NCI-H2029 (cell line): Measurements from ENCODE around the gene FFAR3.
"Not testable (repeated sequence)": the region's sequence is repeated elsewhere in the genome, so short reads cannot be mapped to it uniquely, and the experiment has no call there.

Experiments
- DNase-seq: peaks from one replicate; lab custom pipeline; 2025; lab: John Stamatoyannopoulos, UW

Gene FFAR3

DNA sequence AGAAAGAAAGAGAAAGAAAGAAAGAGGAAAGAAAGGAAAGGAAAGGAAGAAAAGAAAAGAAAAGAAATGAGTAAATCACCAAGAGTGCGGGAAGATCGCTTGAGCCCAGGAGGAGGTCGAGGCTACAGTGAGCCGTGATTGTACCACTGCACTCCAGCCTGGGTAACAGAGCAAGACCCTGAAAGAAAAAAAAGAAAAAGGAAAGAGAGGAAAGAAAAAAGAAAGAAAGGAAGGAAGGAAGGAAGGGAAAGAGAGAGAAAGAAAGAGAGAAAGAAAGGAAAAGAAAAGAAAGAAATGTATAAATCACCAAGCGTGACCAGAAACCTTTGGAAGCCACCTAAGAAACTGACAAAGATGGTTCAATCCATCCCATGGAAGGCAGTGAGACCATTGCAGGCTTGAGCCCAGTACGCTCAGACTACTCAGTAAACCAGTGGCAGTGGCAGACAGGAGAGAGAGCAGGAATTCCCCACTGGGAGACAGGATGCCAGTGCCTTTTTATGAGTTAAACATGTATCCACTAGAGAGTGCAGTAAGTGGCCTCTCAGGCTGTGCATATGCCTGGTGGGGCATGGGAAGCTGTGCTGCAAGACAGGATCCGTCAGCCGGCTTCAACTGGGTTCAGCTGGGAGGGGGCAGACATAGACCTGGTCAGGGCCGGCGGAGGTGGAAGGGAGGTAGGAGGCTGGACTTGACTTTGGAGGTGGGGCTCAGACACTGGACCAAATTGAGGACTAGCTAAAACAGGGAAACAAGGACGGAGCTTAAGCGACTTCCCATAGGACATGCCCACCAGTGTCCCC, 17.4 kb downstream of the FFAR3 start:
- DNase-seq = no peak

DNA sequence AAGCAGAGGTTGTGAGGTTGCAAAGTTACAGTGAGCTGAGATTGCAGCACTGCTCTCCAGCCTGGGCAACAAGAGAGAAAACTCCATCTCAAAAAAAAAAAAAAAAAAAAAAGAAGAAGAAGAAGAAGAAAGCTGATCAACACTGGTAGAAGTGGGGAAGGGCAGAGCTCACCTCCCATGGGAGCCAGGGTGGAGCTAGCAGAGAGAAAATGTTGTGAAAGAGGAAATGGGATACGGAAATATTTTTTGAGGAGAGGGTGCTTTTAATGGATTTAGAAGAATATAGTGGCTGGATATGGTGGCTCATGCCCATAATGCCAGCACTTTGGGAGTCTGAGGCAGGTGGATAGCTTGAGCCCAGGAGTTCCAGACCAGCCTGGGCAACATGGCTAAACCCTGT, 19.4 kb downstream of the FFAR3 start:
- DNase-seq = no peak

DNA sequence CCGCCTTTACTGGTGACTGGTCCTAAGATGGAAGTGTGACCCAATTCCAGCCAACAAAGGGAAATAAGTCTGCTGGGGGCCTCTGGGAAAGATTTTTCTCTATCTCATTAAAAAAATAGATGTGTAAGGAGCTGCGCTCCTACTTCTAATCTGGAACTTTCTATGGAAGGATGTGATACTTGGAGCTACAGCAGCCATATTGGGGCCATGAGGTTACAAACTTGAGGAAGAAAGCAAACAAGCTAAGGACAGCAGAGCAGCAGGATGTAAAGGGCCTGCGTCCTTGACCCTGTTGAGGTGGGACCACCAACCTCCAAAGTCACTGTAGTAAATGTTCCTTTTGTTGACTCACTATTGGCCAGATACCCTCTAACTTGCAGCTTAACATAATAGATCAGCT, 20.1 kb downstream of the FFAR3 start:
- no peak for DNase-seq

DNA sequence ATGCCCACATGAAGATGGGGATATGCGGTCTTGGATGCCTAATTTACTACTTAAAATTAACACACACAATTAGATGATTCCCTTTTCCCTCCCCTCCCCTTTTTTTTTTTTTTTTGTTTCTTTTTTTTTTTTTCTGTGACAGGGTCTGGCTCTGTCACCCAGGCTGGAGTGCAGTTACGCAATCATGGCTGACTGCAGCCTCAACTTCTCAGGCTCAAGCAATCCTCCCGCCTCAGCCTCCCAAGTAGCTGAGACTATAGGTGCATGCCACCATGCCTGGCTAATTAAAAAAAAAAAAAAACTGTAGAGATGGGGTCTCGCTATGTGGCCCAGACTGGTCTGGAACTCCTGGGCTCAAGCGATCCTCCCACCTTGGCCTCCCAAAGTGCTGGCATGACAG, 21.3 kb downstream of the FFAR3 start:
- not testable (repeated sequence) for DNase-seq

DNA sequence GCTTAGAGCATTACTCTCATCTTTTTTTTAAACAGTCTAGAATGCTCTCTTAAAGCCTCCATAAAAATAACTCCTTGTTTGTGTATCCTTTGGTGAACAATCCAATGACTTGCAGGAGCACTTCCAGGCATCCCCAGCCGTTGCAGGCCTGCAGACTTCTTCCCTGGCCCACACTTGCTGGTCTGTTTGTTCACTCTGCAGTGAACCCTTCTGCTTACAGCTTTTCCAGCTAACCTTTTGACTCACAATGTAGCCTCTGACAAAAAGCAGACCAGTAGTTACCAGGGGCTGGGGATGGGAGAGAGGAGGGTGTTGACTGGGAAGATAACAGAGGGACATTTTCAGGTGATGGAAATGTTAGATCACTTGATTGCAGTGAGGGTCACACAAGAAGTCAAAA, 21.7 kb downstream of the FFAR3 start:
- no peak for DNase-seq

DNA sequence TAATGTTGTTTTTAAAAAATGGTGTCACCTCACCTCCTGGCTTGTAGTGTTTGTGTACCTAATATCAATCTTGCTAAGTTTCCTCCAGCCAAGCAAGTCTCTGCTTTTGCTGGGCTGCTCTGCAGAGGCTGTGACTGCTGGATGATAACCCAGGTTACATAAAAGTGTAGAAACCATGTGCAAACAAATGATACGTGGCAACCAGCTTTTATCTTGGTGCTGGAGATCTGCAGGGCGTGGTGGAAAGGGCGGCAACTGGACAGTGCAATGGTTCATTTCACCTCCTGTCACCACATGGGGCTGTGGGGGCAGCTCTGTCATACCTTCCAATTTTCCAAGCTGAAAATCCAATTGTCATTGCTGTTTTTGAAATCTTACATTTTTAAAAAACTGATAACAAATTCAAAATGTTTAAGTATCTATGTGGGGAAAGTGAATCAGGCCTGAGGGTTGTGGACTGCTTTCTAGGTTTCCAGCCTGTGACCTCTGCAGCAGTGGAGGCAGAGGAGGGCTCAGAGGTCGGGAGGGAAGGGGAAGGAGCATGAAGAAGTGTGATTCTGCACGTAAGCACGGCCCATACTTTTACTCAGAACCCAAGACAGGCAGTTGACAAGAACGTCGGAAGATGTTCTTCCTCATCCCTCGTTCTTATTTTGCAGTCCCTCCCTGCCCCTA, 22.3 kb downstream of the FFAR3 start:
- DNase-seq = no peak

DNA sequence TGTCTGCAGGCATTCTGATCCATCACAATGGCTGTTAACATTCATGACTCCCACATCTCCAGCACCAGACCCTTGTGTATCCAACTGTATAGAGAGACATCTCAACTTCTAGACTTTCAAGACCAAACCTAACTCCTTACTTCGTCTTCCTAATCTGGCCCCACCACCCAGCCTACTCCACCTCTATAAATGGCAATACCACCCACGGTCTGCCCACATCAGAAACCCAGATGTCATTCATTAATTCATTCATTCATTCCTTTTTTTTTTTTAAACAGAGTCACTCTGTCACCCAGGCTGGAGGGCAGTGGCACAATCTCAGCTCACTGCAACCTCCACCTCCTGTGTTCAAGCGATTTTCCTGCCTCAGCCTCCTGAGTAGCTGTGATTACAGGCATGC, 23.1 kb downstream of the FFAR3 start:
- DNase-seq = no peak

DNA sequence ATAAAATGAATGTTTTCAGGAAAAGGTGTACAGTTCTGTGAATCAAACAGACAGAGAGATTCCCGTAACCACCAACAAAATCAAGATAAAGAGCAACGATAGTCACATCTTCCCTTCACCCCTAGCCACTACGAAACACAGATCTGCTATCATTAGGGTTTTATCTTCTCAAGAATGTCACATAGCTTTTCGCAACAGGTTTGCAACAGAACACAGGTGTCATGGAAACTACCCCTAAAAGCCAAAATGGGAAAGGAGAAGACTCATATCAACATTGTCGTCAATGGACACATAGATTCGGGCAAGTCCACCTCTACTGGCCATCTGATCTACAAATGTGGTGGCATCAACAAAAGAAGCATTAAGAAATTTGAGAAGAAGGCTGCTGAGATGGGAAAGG, 23.7 kb downstream of the FFAR3 start:
- no peak for DNase-seq

DNA sequence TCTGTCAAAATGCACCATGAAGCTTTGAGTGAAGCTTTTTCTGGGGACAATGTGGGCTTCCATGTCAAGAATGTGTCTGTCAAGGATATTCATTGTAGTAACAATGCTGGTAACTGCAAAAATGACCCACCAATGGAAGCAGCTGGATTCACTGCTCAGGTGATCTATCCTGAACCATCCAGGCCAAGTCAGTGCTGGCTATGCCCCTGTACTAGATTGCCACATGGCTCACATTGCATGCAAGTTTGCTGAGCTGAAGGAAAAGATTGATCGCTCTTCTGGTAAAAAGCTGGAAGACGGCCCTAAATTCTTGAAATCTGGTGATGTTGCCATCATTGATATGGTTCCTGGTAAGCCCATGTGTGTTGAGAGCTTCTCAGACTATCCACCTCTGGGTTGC, 25.3 kb downstream of the FFAR3 start:
- no peak for DNase-seq

DNA sequence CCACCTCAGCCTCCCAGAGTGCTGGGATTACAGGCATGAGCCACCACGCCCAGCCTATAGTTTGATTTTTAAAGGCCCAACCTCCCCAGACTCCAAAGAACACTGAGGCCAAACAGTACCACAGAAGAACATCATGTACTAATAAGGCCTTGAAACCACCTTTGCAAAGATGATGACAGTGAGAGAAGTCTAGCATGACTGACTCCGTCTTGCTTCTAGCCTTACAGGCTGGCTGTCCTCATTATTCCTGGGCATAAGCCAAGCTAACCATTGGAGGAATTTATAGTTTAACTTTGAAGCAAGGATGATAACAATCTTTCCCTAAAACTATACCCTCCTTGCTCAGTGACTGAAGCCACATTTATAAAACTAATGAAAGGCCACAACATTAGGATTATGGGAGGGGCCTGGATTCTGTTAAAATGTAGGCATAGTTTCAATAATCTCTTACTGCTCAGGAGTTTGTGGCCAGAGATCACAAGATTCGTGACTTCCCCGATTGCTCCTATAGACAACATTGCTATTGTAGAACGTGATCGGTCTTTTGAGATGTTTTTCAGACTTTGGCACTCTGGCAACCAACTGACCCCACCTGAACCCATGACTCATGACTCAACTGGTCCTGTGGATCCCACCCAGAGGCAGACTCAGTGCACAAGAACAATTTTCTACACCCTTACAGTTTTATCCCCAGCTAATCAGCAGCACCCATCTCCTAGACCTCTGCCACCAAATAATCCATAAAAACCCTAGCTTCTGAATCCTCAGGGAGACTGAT, 30.2 kb downstream of the FFAR3 start:
- DNase-seq = no peak

DNA sequence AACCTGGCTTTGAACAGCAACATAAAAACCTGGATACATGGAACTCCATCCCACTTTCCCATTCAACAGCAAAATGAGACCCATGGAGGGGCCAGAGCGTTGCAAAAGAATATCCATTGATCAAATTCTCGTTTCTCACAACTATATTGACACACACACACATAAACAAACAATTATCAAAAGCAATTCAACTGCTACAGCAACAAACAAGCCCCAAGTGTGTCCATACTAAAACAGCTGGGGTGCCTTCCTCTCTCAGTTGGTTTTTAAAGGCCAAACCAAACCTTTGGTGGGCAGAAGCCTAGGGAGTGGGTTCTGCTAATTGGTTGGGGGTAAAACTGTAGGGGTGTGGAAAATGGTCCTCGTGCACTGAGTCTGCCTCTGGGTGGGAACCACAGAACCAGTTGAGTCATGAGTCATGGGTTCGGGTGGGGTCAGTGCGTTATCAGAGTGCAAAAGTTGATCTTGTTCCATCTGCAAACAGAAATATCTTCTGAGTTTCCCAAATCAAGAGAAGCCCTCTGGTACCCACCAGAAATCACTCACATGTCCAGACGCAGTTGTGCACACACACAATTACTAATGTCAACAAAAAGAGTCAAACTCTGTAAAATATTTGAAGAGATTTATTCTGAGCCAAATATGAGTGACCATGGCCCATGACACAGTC, 31.1 kb downstream of the FFAR3 start:
- DNase-seq = no peak

DNA sequence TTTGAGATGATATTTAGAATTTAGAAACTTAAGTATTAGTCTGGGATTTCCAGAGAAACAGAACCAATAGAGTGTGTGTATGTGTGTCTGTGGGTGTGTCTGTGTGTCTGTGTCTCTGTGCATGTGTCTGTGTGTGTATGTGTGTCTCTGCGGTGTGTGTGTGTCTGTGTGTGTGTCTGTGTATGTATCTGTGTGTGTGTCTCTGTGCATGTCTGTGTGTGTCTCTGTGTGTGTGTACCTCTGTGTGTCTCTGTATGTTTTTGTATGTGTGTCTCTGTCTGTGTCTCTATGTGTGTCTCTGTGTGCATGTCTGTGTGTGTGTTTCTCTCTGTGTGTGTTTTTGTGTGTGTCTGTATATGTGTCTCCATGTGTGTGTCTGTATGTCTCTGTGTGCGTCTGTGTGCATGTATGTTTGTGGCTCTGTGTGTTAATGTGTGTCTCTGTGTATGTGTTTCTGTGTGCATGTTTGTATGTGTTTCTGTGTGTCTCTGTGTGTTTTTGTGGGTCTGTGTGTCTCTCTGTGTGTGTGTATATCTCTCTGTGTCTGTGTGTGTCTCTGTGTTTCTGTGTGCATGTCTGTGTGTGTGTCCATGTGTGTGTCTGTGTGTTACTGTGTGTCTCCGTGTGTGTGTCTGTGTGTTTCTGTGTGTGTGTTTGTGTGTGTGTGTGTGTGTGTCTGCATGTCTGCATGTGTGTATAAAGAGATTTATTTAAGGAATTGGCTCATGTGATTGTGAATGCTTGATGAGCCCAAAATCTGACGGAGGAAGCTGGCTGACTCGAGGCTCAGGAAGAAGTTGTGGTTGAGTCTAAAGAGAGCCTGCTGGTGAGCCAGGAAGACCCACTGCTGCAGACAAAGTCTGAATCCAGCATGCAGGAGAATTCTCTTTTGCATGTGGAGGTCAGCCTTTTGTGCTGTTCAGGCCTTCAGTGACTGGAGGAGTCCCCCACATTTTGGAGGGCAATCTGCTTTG, 34.8 kb downstream of the FFAR3 start:
- no peak for DNase-seq

DNA sequence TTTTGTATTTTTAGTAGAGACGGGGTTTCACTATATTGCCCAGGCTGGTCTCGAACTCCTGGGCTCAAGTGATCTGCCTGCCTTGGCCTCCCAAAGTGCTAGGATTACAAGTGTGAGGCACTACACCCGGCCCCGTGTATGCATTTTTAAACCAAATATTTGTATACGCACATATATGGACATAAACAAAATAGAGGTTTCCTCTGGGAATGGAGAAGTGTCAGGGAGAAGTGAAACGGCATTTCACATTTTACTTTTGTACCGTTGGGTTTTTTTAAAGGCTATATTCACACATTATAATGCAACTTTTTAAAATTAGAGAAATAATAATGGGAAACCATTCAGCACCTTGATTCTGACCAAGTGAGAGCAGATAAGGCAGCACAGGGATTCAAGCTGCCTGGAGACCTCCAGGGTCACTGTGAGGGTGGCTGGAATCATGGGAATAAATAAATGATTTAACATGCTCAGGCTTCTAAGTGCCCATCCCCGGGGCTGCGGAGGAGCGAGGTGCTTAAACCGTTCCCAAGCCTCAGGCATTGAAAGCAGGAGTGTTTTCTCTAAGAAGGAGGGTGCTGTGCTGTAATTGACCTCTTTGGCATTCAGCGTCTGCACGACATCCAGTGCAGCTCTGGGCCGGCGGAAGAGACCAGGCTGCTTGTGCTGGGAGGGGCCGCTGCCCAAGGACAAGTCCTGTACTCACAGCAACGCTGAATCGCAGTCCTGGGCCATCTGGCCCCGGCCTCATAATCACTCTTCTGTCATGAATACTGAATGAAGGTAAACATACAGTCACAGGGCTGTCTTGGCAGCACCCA, 37.3 kb downstream of the FFAR3 start:
- DNase-seq = no peak

DNA sequence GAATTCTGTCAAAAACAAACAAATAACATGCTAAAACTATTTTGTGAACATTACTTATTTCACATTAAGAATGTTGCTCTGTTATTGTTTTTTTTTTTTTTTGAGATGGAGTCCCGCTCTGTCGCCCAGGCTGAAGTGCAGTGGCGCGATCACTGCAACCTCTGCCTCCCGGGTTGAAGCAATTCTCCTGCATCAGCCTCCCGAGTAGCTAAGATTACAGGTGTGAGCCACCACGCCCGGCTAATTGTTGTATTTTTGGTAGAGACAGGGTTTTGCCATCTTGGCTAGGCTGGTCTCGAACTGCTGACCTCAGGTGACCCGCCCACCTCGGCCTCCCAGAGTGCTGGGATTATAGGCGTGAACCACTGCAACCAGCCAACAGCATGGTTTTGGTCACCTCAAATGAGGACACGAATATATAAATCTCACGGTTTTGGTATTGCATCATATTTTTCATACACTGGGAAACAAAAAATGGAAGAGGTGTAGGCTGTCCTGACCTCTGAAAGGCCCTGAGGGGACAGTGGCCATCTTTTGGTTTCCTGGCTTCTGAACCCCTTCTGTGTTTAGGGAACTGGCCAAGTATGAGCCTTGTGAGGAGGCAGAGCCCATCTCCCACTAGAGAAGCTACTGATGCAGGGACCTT, 38.1 kb downstream of the FFAR3 start:
- no peak for DNase-seq

DNA sequence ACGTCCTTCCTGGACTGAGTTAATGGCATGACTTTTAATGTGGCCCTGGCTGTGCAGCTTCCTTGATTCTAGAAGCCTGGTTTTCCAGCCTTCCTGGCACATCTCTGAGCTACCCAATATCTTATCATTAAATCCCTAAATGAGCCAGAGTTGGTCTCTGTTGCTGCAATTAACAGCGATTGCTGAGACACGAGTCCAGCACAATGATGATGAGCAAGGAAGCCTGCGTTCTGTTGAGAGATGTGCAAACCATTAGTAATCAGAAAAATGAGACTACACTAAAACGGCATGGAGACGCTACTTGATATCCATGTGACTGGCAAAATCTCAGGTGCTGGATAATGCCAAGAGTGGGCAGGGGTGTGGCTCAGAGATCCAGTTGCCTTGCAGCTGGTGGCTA, 38.8 kb downstream of the FFAR3 start:
- DNase-seq = no peak

DNA sequence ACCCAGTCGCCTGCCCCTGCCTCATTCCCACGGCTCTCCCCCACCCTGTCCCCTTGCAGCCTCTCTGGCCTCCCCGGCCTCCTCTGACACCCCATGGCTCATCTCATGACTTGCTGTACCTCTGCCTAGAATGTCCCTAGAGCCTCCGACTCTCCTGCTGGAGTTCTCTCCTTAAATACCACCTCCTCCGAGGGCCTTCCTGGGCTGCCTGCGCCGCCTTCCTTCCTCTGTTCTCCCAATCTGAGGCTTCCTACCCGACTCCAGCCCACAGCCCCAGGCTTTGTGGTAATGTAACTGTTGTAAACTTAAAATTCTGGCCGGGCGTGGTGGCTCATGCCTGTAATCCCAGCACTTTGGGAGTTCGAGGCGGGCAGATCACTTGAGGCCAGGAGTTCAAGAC, 40.3 kb downstream of the FFAR3 start:
- DNase-seq = no peak

DNA sequence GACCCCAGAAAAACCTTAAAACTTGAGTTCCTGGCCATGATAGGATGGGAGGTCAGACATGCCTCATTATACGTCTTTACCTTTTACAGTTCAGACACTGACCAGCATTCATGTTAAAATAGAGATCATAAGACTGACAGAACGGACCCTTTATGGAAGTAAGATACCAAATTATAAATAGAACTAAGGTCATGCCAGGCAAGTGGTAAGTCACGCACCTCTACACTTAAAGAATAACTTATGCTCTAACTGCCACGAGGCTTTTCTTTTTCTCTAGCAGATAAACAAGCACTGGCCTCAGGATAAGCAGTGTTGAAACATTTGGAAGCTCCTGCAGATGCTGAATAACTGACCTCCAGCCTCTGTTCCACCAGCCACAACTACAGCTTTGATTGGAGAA, 41.0 kb downstream of the FFAR3 start:
- DNase-seq = no peak

DNA sequence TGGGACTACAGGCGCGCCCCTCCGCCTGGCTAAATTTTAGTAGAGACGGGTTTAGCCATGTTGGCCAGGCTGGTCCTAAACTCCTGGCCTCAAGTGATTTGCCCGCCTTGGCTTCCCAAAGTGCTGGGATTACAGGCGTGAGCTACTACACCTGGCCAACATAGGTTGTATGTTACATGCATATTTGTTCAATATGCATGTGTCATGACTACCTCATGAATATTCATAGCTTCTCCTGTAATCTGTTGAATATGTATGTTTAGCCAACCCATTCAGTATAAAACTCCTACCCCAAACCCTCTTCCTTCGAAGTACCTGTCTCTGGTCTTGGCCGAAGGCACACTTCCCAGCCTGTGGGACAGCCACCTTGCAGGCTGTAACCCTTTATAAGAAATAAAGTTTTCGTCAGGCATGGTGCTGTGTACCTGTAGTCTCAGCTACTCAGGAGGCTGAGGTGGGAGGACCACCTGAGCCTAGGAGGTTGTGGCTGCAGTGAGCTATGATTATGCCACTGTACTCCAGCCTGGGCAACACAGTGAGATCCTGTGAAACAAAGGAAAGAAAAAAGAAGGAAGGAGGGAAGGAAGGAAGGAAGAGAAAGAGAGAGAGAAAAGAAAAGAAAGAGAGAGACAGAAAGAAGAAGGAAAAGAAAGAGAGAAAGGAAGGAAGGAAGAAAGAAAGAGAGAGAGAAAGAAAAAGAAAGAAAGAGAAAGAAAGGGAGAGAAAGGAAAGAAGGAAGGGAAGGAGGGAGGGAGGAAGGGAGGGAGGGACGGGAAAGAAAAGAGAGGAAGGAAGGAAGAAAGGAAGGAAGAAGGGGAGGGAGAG, 41.9 kb downstream of the FFAR3 start:
- DNase-seq = no peak

DNA sequence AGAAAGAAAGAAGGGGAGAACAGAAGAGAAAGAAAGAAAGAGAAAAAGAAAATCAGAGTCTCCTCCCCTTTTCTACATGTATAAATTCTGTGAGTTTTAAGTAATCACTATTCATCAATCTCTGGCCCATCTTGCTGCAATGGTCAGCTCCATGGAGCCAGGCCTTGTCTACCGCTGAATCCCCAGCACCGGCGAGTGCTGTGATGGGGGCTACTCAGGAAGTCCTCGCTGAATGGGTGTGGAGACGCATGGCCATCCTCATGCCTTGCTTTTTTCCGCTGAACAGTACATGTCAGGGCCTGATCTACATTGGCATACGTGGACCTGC, 42.5 kb downstream of the FFAR3 start:
- no peak for DNase-seq
